Measurements from ENCODE around the gene FLNC. TPM values are rescaled to one million over a fixed set of nuclear protein-coding genes. Genes with fewer than 3 reads are reported as not detected.

FLNC gene
- total and polyA plus RNA-seq, 11 donors = 399 to 3,687 (median 1,170) TPM

DNA sequence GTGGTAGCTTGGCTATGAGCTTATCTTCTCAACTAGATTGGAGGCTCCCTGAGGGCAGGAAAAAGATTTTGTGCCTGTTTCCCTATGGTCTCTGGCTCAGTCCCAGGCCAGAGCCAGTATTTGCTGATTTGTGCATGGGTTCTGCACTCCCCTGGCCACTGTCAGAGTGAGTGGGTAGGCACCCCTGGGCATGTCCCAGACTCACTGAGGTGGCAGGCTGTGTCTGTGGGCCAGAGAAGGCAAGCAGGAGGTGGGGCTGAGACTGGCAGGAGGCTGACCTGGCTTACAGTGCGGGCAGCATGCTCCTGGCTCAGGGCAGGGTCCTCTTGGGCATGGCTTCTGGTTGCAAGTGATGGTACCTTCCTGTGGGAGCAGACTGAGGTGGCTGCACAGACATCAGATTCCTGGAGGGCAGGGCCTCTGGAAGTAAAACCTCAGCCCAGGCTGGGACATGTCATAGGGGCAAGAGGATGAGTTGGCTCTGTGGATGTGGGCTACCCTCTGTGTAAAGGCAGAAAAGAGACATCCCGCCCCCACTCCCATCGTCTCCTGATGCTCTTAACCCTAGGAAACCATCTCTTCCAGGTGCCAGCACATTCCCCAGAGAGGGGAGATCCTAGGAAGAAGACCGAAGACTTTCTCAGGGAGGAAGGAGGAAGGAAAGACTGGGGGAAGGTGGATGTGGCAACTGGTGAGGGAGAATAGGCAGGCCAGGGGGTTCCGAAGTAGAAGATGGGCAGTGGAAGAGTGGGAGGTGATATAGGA, 76.0 kb downstream of the FLNC start:
- intact Hi-C loops (cut with DNase I) = loop anchor here in 3 of 10 donors (5.0 kb wide), 2 partner anchors 186 to 306 kb away; no protein-coding TSS in a partner anchor
- DNase-seq (peak in 1 of 5 donors; percentile 12), ATAC-seq (no peak)
- Histone ChIP-seq H3K27ac (no peak overlapping the region), H3K4me1 (peaks cover 0 to 14% (median 4%) of the 10 kb centered on the region in 12 donors), H3K4me3 (no peak overlapping the region), H3K9me3 (no peaks in the 10 kb centered on the region), H3K27me3 (peaks cover 0 to 50% (median 24%) of the 10 kb centered on the region in 9 donors), H3K36me3 (no peaks in the 10 kb centered on the region)
- WGBS, 4 donors = 84 to 91% (median 86%) methylated on average over 5 of the region's 5 CpGs
- TF ChIP-seq POLR2A (IDR thresholded peaks at IDR 0.05) = no peak

DNA sequence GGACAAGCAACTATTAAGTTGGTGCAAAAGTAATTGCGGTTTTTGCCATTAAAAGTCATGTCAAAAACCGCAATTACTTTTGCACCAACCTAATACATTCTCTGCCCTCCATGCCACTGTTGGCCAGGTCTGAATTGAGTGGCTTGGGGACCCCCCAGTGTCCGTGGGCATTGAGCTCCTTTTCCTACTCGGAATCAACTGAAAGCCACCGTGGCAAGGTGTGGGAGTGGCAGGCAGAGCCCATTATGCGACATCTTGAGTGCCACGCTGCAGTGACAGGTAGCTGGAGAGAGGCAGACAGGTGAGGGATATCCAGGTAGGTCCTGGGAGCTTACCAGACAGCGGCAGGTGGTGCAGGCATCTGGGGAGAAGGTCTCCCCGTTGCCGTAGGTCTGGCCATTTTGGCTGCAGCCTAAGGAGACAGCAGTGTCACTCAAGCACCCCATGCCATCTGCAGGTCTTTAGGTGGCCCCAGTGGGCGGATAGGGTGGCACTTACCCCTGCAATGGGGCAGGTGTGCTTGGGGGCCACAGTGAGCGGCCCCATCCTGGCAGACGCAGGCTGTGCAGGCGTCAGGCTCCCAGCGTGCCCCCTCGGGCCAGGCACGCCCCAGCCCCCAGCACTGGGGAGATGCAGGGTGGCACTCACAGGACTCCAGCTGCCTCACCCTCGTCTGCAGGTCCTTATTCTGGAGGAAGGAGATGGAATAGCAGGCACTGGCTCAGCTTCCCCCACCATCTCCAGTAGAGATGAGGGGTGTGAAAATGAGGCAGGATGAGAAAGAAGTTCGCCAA, 76.8 kb downstream of the FLNC start:
- Histone ChIP-seq H3K36me3 (no peaks in the 10 kb centered on the region), H3K4me3 (no peak overlapping the region), H3K4me1 (peaks cover 0 to 14% (median 4%) of the 10 kb centered on the region in 12 donors), H3K27me3 (peaks cover 0 to 50% (median 24%) of the 10 kb centered on the region in 9 donors), H3K27ac (no peak overlapping the region), H3K9me3 (no peaks in the 10 kb centered on the region)
- TF ChIP-seq, protein P1, sequence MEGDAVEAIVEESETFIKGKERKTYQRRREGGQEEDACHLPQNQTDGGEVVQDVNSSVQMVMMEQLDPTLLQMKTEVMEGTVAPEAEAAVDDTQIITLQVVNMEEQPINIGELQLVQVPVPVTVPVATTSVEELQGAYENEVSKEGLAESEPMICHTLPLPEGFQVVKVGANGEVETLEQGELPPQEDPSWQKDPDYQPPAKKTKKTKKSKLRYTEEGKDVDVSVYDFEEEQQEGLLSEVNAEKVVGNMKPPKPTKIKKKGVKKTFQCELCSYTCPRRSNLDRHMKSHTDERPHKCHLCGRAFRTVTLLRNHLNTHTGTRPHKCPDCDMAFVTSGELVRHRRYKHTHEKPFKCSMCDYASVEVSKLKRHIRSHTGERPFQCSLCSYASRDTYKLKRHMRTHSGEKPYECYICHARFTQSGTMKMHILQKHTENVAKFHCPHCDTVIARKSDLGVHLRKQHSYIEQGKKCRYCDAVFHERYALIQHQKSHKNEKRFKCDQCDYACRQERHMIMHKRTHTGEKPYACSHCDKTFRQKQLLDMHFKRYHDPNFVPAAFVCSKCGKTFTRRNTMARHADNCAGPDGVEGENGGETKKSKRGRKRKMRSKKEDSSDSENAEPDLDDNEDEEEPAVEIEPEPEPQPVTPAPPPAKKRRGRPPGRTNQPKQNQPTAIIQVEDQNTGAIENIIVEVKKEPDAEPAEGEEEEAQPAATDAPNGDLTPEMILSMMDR (IDR thresholded peaks at IDR 0.05) = no peak
- TF ChIP-seq POLR2A (IDR thresholded peaks at IDR 0.05) = no peak
- DNase-seq (peak in 1 of 5 donors; percentile 17), ATAC-seq (no peak)
- WGBS, 4 donors = 82 to 88% (median 84%) methylated on average over 15 to 19 of the region's 19 CpGs
- intact Hi-C loops (cut with DNase I) = loop anchor here in 3 of 10 donors (5.0 kb wide), 2 partner anchors 185 to 305 kb away; no protein-coding TSS in a partner anchor

Other genes with a start within 250 kb of the FLNC start
- gene GARIN1A, start 158.1 kb upstream of the FLNC start, total RNA-seq = 1 to 10 TPM in 7 of 9 donors, under 1 TPM in 2; 0.31 to 4.0 (median 2.1) TPM
- gene GARIN1A, start 158.1 kb upstream of the FLNC start, polyA plus RNA-seq = 1 to 10 TPM in 1 of 2 donors, under 1 TPM in 1; 0.57 to 4.6 TPM
- gene CALU, start 91.0 kb upstream of the FLNC start, total RNA-seq = 100 to 1,000 TPM; 172 to 689 (median 257) TPM
- 100 to 1,000 TPM in 1 of 2 donors, 10 to 100 TPM in 1; 51.4 to 634 TPM for gene CALU, start 91.0 kb upstream of the FLNC start, polyA plus RNA-seq
- not detected for gene OPN1SW, start 54.6 kb upstream of the FLNC start, total RNA-seq
- not detected for gene OPN1SW, start 54.6 kb upstream of the FLNC start, polyA plus RNA-seq
- 10 to 100 TPM in 6 of 9 donors, 1 to 10 TPM in 3; 6.4 to 22.8 (median 10.4) TPM for gene CCDC136, start 38.4 kb upstream of the FLNC start, total RNA-seq
- gene CCDC136, start 38.4 kb upstream of the FLNC start, polyA plus RNA-seq = 10 to 100 TPM in 1 of 2 donors, 1 to 10 TPM in 1; 9.0 to 13.9 TPM
- 100 to 1,000 TPM in 7 of 9 donors, 10 to 100 TPM in 2; 91.6 to 165 (median 121) TPM for gene ATP6V1F, start 32.5 kb downstream of the FLNC start, total RNA-seq
- 100 to 1,000 TPM; 137 to 198 TPM for gene ATP6V1F, start 32.5 kb downstream of the FLNC start, polyA plus RNA-seq
- gene KCP, start 80.3 kb downstream of the FLNC start, total RNA-seq = 1 to 10 TPM in 1 of 9 donors, under 1 TPM in 7, not detected in 1; 0.14 to 1.3 (median 0.37) TPM
- gene KCP, start 80.3 kb downstream of the FLNC start, polyA plus RNA-seq = under 1 TPM; 0.15 to 0.23 TPM
- gene IRF5, start 107.5 kb downstream of the FLNC start, total RNA-seq = 10 to 100 TPM in 1 of 9 donors, 1 to 10 TPM in 8; 1.2 to 15.4 (median 1.8) TPM
- gene IRF5, start 107.5 kb downstream of the FLNC start, polyA plus RNA-seq = 1 to 10 TPM; 1.2 to 2.0 TPM
- 10 to 100 TPM; 25.3 to 42.4 (median 32.8) TPM for gene TNPO3, start 224.7 kb downstream of the FLNC start, total RNA-seq
- gene TNPO3, start 224.7 kb downstream of the FLNC start, polyA plus RNA-seq = 10 to 100 TPM; 11.0 to 31.1 TPM

All from heart left ventricle (tissue), 16 donors.